HCT116 (cell line): ENCODE measurements around the gene HK3.

Source experiments
- CTCF ChIP-seq, 3 experiments: fragments of 200-600 bp in 1 of 3; sonication (generic) in 1 of 3; IDR thresholded peaks in 2 of 3; conservative IDR thresholded peaks in 1 of 3; 2 replicates each; pipeline ENCODE4 v1.5.1; 2012 to 2017; ENCODE audit warnings: low read depth in 2 of 3, low read length in 2 of 3, antibody characterized with exemption in 1 of 3, borderline replicate concordance in 1 of 3, control low read depth in 1 of 3, mild to moderate bottlenecking in 1 of 3, mixed read lengths in 1 of 3, mixed run types in 1 of 3, moderate library complexity in 1 of 3; ENCODE audit not compliant: insufficient read depth in 1 of 3
- EZH2phosphoT487 ChIP-seq: fragments of 200-600 bp; IDR thresholded peaks from 2 replicates; pipeline ENCODE4 v1.6.1; 2018; ENCODE audit warnings: antibody characterized with exemption, borderline replicate concordance
- FOSL1 ChIP-seq: IDR thresholded peaks from 2 replicates; pipeline ENCODE4 v1.6.1; 2012; ENCODE audit warnings: low read depth
- JUND ChIP-seq: IDR thresholded peaks from 2 replicates; pipeline ENCODE4 v1.6.1; 2012
- POLR2A ChIP-seq: IDR thresholded peaks from 2 replicates; pipeline ENCODE4 v1.7.0; 2011; ENCODE audit warnings: borderline replicate concordance; ENCODE audit not compliant: insufficient read depth, insufficient read length; ENCODE audit errors: extremely low read depth
- POLR2AphosphoS5 ChIP-seq: IDR thresholded peaks from 2 replicates; pipeline ENCODE4 v1.6.1; 2011; ENCODE audit warnings: mild to moderate bottlenecking, low read depth, low read length, moderate library complexity
- RAD21 ChIP-seq: IDR thresholded peaks from 2 replicates; pipeline ENCODE4 v1.6.1; 2012; ENCODE audit warnings: low read depth, mild to moderate bottlenecking
- YY1 ChIP-seq: IDR thresholded peaks from 2 replicates; pipeline ENCODE4 v1.6.1; 2011; ENCODE audit warnings: low read length, low read depth, moderate library complexity, mild to moderate bottlenecking; ENCODE audit not compliant: insufficient replicate concordance; ENCODE audit errors: extremely low read depth
- ZBTB33 ChIP-seq: IDR thresholded peaks from 2 replicates; pipeline ENCODE4 v1.6.1; 2011; ENCODE audit warnings: mild to moderate bottlenecking, low read length, moderate library complexity; ENCODE audit not compliant: insufficient replicate concordance; ENCODE audit errors: extremely low read depth
- ZFX ChIP-seq: fragments of 450-650 bp; IDR thresholded peaks from 2 replicates; pipeline ENCODE4 v1.6.1; 2017

- no peak for TF ChIP-seq YY1
- no peak for TF ChIP-seq ZBTB33
- no peak for TF ChIP-seq CTCF (IDR thresholded peaks at IDR 0.05 in 2 of 3, conservative IDR thresholded peaks at IDR 0.05 in 1 of 3; ENCODE audit: borderline replicate concordance in 1 of 3, insufficient read depth in 1 of 3, low read depth in 2 of 3, low read length in 2 of 3)
- TF ChIP-seq ZFX, result no peak
- no peak for TF ChIP-seq RAD21
- no peak for TF ChIP-seq POLR2A
- TF ChIP-seq EZH2phosphoT487, result no peak
- TF ChIP-seq POLR2AphosphoS5, result no peak
- no peak for TF ChIP-seq JUND
- no peak for TF ChIP-seq FOSL1
Measured at GRCh38 chr5:176851380-176851779, 47.8 kb downstream of the HK3 start.
